H1 (cell line): ENCODE results near the gene DYRK1A. TPM values are rescaled to one million over a fixed set of nuclear protein-coding genes. Genes with fewer than 3 reads are reported as not detected.

Experiments used
- CBX5 ChIP-seq: fragments of 300-800, 300-1000 bp; sonication (generic); IDR thresholded peaks from 2 replicates; pipeline ENCODE4 v1.7.1; 2016; ENCODE audit warnings: antibody characterized with exemption, low read length, low read depth
- NANOG ChIP-seq: IDR thresholded peaks from 2 replicates; pipeline ENCODE4 v1.6.1; 2011; ENCODE audit warnings: low read length, low read depth, mild to moderate bottlenecking, inconsistent platforms; ENCODE audit not compliant: insufficient read depth, poor library complexity, severe bottlenecking
- TAF7 ChIP-seq: optimal IDR thresholded peaks from 2 replicates; pipeline ENCODE3; 2011; ENCODE audit warnings: low read depth, mild to moderate bottlenecking, inconsistent platforms, low read length, moderate library complexity, borderline replicate concordance
- TBP ChIP-seq: IDR thresholded peaks from 2 replicates; pipeline ENCODE4 v1.6.1; 2011; ENCODE audit warnings: low read depth, low read length, improper control_type of control experiment
- polyA plus RNA-seq, 7 experiments: library from polyadenylated mRNA; depleted of rRNA in 3 of 7; stranded (reverse) in 5 of 7; unstranded in 2 of 7; fragments of >200 nt in 5 of 7; fragments of 200-250 nt in 2 of 7; gene quantifications; 1 replicate in 5 of 7; 2 replicates in 1 of 7; 4 replicates in 1 of 7; pipeline versions ENCODE4 v1.2.1 to v1.2.3, GENCODE V29; 2011 to 2013; ENCODE audit warnings: missing spikeins in 2 of 7, mixed read lengths in 2 of 7
- total RNA-seq: library from RNA; stranded (reverse); fragmentation: NEBNext Ultra II Directional; extraction: Animal tissue kit (Norgen Biotek cat#: 25700); gene quantifications from 2 replicates; pipeline ENCODE4 v1.2.1, GENCODE V29; 2021
- TF ChIP-seq, protein P1 (sequence below): IDR thresholded peaks from 2 replicates; pipeline ENCODE4 v1.6.1; 2012; ENCODE audit warnings: low read length, inconsistent platforms

DYRK1A gene
- total and polyA plus RNA-seq, 2 of the 8 experiments (the other 6 are each of a cell fraction or from before 2014, with no cell fraction given) = 61.1 to 62.2 TPM

DNA sequence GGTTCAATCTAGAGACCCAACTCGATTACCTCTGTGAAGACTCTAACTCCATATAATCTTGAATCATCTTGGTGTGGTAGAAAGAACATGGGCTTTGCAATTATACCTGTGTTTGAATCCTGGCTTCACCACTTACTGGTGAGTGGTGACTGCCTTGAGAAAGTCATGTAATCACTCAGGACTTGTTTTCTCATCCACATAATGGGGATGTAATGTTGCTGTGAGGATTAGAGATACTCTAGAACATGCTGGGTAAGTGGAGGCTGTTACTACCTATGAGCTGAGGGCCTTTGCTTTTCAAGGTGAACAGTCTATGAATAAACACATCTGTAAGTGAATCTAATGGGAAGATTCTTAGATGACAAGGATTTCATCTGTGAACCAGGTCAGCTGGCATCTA lies 2.6 kb upstream of the DYRK1A start (continued):
- TF ChIP-seq, protein P1, sequence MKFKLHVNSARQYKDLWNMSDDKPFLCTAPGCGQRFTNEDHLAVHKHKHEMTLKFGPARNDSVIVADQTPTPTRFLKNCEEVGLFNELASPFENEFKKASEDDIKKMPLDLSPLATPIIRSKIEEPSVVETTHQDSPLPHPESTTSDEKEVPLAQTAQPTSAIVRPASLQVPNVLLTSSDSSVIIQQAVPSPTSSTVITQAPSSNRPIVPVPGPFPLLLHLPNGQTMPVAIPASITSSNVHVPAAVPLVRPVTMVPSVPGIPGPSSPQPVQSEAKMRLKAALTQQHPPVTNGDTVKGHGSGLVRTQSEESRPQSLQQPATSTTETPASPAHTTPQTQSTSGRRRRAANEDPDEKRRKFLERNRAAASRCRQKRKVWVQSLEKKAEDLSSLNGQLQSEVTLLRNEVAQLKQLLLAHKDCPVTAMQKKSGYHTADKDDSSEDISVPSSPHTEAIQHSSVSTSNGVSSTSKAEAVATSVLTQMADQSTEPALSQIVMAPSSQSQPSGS = no peak
- TF ChIP-seq NANOG (no peak), CBX5 (no peak), TBP (no peak), TAF7 (no peak)
